Kidney epithelial cell (primary cell): ENCODE results near the gene SENP7. TPM values are rescaled to one million over a fixed set of nuclear protein-coding genes. Genes with fewer than 3 reads are reported as not detected.

Experiments
- DNase-seq: peaks from one replicate; pipeline ENCODE4 v3.0.0-alpha.2; 2010; ENCODE audit warnings: low read depth
- H3K27me3 ChIP-seq: 2 replicates; pipeline ENCODE4 v1.6.0; 2011; ENCODE audit warnings: low read length; ENCODE audit not compliant: control insufficient read depth, insufficient read depth
- H3K36me3 ChIP-seq: 2 replicates; pipeline ENCODE4 v1.5.1; 2011; ENCODE audit warnings: low read length; ENCODE audit not compliant: control insufficient read depth, insufficient read depth
- H3K4me3 ChIP-seq: 2 replicates; pipeline ENCODE4 v1.5.1; 2011; ENCODE audit warnings: low read depth, mild to moderate bottlenecking, control low read depth, low read length
- total RNA-seq: library from RNA; depleted of rRNA; stranded (reverse); fragments of >200 nt; gene quantifications from 2 replicates; pipeline ENCODE4 v1.2.3, GENCODE V29; 2015
- TF ChIP-seq, protein P1 (sequence below): IDR thresholded peaks from 2 replicates; pipeline ENCODE4 v1.5.1; 2011; ENCODE audit warnings: mild to moderate bottlenecking, moderate library complexity, low read length, control low read depth, inconsistent platforms; ENCODE audit not compliant: insufficient read depth, poor library complexity, severe bottlenecking

Gene SENP7
- total RNA-seq, 1 donor from 2014 or later: 15.6 TPM

DNA sequence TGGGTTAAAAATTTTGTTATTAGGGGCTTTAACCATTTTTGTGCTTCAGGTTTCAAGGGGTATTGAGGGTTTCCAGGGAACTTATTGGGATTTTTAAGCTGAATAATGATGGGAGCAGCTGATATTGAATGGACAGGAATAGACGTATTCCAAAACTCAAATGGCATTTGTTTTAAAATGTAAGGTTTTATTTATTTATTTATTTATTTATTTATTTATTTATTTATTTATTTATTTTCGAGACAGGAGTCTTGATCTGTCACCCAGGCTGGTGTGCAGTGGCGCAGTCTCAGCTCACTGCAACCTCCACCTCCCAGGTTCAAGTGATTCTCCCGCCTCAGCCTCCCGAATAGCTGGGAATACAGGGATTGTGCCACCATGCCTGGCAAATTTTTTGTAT is 22.2 kb upstream of the SENP7 start:
- Histone ChIP-seq H3K27me3 (no peaks in the 10 kb centered on the region), H3K36me3 (no peaks in the 10 kb centered on the region), H3K4me3 (no peak overlapping the region)
- DNase-seq: no peak
- TF ChIP-seq, protein P1, sequence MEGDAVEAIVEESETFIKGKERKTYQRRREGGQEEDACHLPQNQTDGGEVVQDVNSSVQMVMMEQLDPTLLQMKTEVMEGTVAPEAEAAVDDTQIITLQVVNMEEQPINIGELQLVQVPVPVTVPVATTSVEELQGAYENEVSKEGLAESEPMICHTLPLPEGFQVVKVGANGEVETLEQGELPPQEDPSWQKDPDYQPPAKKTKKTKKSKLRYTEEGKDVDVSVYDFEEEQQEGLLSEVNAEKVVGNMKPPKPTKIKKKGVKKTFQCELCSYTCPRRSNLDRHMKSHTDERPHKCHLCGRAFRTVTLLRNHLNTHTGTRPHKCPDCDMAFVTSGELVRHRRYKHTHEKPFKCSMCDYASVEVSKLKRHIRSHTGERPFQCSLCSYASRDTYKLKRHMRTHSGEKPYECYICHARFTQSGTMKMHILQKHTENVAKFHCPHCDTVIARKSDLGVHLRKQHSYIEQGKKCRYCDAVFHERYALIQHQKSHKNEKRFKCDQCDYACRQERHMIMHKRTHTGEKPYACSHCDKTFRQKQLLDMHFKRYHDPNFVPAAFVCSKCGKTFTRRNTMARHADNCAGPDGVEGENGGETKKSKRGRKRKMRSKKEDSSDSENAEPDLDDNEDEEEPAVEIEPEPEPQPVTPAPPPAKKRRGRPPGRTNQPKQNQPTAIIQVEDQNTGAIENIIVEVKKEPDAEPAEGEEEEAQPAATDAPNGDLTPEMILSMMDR: no peak

DNA sequence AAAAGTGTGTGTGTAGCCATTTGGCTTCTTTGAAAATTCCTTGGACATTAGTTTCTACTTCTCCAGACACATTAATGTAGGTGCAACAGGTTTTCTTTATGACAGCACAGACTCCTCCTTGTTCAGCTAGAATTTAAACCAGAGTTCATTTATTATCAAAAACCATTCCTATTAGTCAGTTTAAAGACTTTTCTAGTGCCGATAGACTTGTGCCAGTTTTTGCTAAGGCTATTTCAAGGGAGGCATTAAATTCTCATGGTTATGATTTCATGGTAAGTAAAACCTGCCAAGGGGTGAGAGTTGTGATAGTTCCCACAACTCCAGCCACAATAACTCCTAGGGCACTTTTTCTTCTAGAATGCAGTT is 20.6 kb upstream of the SENP7 start:
- TF ChIP-seq, protein P1: no peak
- Histone ChIP-seq H3K4me3 (no peak overlapping the region), H3K27me3 (no peaks in the 10 kb centered on the region), H3K36me3 (no peaks in the 10 kb centered on the region)
- DNase-seq: no peak

DNA sequence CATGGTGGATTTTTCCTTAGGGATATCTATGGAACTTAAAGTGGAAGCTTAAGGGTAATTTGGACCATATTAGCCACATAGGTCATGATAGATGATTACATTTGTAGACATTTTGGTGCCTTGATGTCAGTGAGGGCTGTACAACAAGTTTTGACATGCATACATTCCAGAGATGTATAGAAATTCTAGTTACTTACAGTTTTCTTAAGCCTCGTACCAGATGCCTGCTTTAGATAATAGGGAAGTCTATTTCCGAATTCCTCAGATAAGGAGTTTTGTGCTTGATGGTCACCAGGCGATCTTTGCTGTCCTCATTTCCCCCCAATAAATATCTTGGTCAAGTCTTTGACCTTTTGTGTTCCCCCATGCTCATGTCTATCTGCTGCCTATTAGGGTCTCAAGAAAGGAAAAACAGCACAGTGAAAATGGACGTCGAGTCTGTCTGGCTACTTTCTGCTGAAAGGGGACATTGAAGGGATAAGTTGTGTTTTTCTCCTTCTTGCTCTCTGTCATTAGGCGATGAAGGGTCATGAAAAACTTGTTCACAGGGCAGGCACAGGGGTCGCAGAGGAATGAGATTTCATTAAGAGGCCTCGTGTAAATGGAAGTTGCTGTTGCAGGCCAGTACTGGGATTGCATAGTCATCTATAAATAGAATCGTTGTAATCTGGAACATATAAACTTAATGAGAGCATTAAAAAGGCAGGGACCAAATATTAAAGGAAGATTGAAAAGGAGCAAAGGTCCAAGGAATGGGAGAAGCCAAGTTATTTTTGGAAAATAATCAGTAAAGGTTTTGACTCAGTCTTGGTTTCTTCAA is 20.0 kb upstream of the SENP7 start:
- Histone ChIP-seq H3K4me3 (no peak overlapping the region), H3K36me3 (no peaks in the 10 kb centered on the region), H3K27me3 (no peaks in the 10 kb centered on the region)
- TF ChIP-seq, protein P1: no peak
- DNase-seq: no peak

DNA sequence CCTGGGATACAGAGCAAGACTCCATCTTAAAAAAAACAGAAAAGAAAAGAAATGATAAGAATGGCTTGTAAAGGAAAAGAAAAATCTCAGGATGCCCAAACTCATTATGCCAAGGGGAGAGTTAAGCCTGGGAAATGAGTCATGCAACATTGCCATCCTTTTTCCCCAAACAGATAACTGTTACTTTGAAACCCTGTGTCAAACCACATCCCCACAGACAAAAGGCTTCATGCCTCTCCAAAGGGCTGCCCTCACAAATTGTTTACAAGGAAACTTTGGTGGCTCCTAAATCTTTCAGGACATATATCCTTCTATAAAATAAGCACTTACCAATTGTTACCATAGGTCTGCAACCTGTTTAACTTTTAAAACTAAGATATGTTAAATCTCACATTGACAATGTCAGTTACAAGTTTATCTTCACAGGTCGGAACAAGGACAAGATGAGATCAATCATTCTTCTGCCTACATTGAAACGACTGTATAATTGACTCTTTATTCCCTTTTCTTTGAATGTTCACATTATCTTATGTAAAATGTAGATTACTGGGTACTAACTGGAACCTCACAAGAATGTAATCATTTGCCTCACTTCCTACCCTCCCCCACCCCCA is 18.6 kb upstream of the SENP7 start:
- Histone ChIP-seq H3K27me3 (no peaks in the 10 kb centered on the region), H3K4me3 (no peak overlapping the region), H3K36me3 (no peaks in the 10 kb centered on the region)
- TF ChIP-seq, protein P1: no peak
- no peak for DNase-seq

DNA sequence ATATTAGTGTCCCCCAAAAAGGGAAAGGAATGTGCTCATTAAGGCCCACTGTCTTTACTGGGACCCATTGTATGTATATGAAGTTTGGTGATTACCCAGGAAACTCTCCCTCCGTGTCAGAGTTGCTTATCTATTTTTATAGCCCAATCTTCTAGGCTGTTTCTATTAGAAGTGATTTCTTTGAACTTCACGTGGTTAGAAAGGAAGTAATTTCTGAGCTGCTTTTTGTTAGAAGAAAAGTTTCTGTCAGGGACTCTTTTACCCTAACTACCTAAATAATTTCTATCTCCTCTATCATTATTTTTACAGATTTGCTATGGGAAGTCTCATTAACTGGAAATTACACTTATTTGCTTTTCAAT is 17.7 kb upstream of the SENP7 start:
- TF ChIP-seq, protein P1: no peak
- Histone ChIP-seq H3K4me3 (no peak overlapping the region), H3K27me3 (no peaks in the 10 kb centered on the region), H3K36me3 (no peaks in the 10 kb centered on the region)
- DNase-seq: no peak
